Tibial nerve (tissue), 4 donors: ENCODE measurements around the gene MAGI1. TPM values are rescaled to one million over a fixed set of nuclear protein-coding genes. Genes with fewer than 3 reads are reported as not detected.

Experiments used
- DNase-seq, 2 donors: peaks; one replicate each; pipeline ENCODE4 v3.0.0-alpha.2; 2019; ENCODE audit warnings: low spot score in 2 of 2
- H3K27ac ChIP-seq, 4 donors: fragments of 200-600 bp; sonication (generic) in 3 of 4; one replicate each; pipeline ENCODE4 v1.5.1; 2017 to 2019; ENCODE audit warnings: mild to moderate bottlenecking in 1 of 4
- H3K27me3 ChIP-seq, 2 donors: fragments of 200-600 bp; sonication (generic) in 1 of 2; one replicate each; pipeline versions ENCODE4 v1.5.1 to v1.6.0; 2017 to 2019
- H3K36me3 ChIP-seq, 3 donors: fragments of 200-600 bp; sonication (generic); one replicate each; pipeline ENCODE4 v1.5.1; 2018 to 2019
- H3K4me1 ChIP-seq, 4 donors: fragments of 200-600 bp; sonication (generic) in 3 of 4; one replicate each; pipeline ENCODE4 v1.5.1; 2017 to 2019
- H3K4me3 ChIP-seq, 4 donors: fragments of 200-600 bp; sonication (generic) in 3 of 4; one replicate each; pipeline ENCODE4 v1.5.1; 2017 to 2019; ENCODE audit warnings: mild to moderate bottlenecking in 1 of 4, moderate library complexity in 1 of 4
- H3K9me3 ChIP-seq, 4 donors: fragments of 200-600 bp; sonication (generic) in 3 of 4; one replicate each; pipeline ENCODE4 v1.5.1; 2017 to 2019
- CTCF ChIP-seq, 5 experiments: fragments of 200-600 bp in 3 of 5; fragments of 450-650 bp in 2 of 5; sonication (generic) in 3 of 5; IDR thresholded peaks; one replicate each; pipeline ENCODE4 v1.5.1; 2016 to 2019; ENCODE audit warnings: antibody characterized with exemption in 5 of 5, mild to moderate bottlenecking in 3 of 5, moderate library complexity in 2 of 5
- EP300 ChIP-seq, 2 donors: sonication (generic); formaldehyde crosslinking; IDR thresholded peaks; one replicate each; pipeline ENCODE4 v1.6.1; 2017; ENCODE audit warnings: antibody characterized with exemption in 2 of 2, mild to moderate bottlenecking in 1 of 2
- POLR2A ChIP-seq, 2 donors: fragments of 450-650 bp; IDR thresholded peaks; one replicate each; pipeline ENCODE4 v1.6.1; 2017; ENCODE audit warnings: antibody characterized with exemption in 2 of 2, mild to moderate bottlenecking in 2 of 2, moderate library complexity in 2 of 2
- WGBS, 2 donors: methylation state at CpG; one replicate each; pipeline ENCODE4 v1.1.5; 2018; 5-methylcytosine and 5-hydroxymethylcytosine counted together
- total RNA-seq, 4 donors: library from RNA; depleted of rRNA; stranded (reverse); fragments of >200 nt; gene quantifications; one replicate each; pipeline ENCODE4 v1.1.0, GENCODE V29; 2016

MAGI1 gene
- total RNA-seq, 4 donors from 2014 or later, result 30.6 to 52.8 (median 36.1) TPM

DNA sequence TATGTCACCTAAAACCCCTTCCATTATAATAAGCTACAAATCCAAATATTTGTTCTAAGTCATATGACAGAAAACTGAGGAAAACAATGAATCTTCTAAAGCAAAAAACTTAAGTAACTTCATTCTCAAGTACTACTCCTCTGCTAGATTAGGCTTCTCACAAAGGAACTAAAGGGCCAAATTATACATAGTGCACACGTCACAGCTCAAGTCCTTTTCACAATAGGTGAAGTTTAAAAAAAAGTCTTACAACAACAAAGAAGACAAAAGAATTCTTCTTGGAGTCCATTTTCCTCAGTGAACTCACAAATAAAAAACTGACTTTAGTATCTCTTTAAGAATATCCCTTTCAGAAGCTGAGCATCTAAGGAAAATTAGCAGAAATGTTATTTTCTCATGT is 479.9 kb downstream of the MAGI1 start:
- Histone ChIP-seq H3K27me3 (no peaks in the 10 kb centered on the region), H3K4me1 (peaks cover 0 to 8% (median 4%) of the 10 kb centered on the region in 4 donors), H3K36me3 (no peaks in the 10 kb centered on the region), H3K4me3 (no peak overlapping the region), H3K9me3 (no peaks in the 10 kb centered on the region), H3K27ac (no peak overlapping the region)
- WGBS, 2 donors, result 61 to 77% methylated on average over 1 of the region's 1 CpG
- TF ChIP-seq CTCF (IDR thresholded peaks at IDR 0.05) (no peak), EP300 (IDR thresholded peaks at IDR 0.05) (no peak), POLR2A (IDR thresholded peaks at IDR 0.05) (no peak)
- no peak for DNase-seq

DNA sequence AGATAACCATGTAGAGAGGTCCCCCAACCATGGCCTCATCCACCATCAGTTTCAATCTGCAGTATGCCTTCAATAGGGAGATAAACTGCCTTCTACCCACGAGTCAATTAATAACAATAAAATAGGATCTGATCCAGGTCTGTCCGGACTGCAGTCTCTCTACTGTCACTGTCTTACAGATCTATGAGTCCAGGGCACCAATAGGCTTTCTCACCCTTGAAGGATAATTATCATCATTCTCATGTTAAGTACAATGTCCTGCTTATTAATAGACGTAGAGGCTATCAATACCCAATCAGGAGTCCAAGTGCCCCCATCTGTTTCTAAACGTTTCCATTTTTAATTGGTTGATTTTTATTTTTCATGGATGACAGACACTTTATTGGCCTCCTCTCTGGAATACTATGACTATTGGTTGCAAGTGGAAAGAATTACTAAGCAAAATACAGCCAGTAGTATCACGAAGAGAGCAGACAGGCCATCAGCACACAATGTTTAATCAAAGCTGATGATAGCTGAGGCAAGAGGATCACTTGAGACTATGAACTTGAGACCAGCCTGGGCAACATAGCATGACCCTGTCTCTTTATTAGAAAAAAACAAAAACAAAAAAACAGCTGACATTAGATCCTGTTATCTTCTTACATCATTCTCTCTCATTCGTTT is 480.7 kb downstream of the MAGI1 start:
- H3K4me1 ChIP-seq, result peaks cover 0 to 4% (median 2%) of the 10 kb centered on the region in 4 donors
- WGBS, 2 donors, result 85 to 88% methylated on average over 6 of the region's 6 CpGs
- DNase-seq, result no peak
- H3K9me3 ChIP-seq, result no peaks in the 10 kb centered on the region
- no peaks in the 10 kb centered on the region for H3K36me3 ChIP-seq
- TF ChIP-seq POLR2A (IDR thresholded peaks at IDR 0.05) (no peak), EP300 (IDR thresholded peaks at IDR 0.05) (no peak), CTCF (IDR thresholded peaks at IDR 0.05) (no peak)
- H3K27me3 ChIP-seq, result no peaks in the 10 kb centered on the region
- H3K4me3 ChIP-seq, result no peak overlapping the region
- H3K27ac ChIP-seq, result no peak overlapping the region

GRCh38 chr3:65556934-65557577 is 481.7 kb downstream of the MAGI1 start:
- no peak for DNase-seq
- TF ChIP-seq EP300 (IDR thresholded peaks at IDR 0.05), result no peak
- TF ChIP-seq CTCF (IDR thresholded peaks at IDR 0.05), result no peak
- TF ChIP-seq POLR2A (IDR thresholded peaks at IDR 0.05), result no peak

GRCh38 chr3:65552434-65552833 is 486.3 kb downstream of the MAGI1 start:
- TF ChIP-seq EP300 (IDR thresholded peaks at IDR 0.05), result no peak
- TF ChIP-seq CTCF (IDR thresholded peaks at IDR 0.05), result no peak
- no peak for TF ChIP-seq POLR2A (IDR thresholded peaks at IDR 0.05)
- Histone ChIP-seq H3K27me3 (no peaks in the 10 kb centered on the region), H3K36me3 (no peaks in the 10 kb centered on the region), H3K27ac (peak overlapping the region in 2 of 4 donors; percentile 7 to 39), H3K9me3 (no peaks in the 10 kb centered on the region), H3K4me1 (peaks cover 0 to 27% (median 0%) of the 10 kb centered on the region in 4 donors), H3K4me3 (no peak overlapping the region)
- no peak for DNase-seq
- WGBS, 2 donors, result 50 to 53% methylated on average over 1 of the region's 1 CpG

More at GRCh38 chr3:65556934-65557577, 481.7 kb downstream of the MAGI1 start:
- no peaks in the 10 kb centered on the region for H3K9me3 ChIP-seq
- 72 to 78% methylated on average over 5 of the region's 5 CpGs for WGBS, 2 donors
- no peaks in the 10 kb centered on the region for H3K27me3 ChIP-seq
- H3K4me3 ChIP-seq, result no peak overlapping the region
- no peaks in the 10 kb centered on the region for H3K36me3 ChIP-seq
- peaks cover 0 to 4% (median 0%) of the 10 kb centered on the region in 4 donors for H3K4me1 ChIP-seq
- H3K27ac ChIP-seq, result no peak overlapping the region

DNA sequence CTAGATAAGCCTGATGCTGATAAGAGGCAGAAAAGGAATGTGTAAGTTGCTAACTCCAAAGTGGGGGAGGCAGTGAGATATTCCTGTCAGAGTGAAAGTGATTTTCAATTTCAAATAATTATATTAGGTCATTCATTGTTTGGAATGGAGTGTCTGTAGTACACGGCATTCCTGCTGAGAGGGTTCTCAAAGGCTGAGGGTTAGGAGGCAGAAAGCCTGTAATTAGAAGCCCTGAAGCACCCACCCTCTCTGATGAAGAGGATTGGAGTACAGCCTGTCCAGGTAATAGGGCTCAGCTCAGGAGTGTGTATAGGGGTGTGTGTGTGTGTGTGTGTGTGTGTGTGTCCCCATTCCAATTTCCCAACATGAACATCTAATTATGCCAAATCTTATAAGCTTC is 486.8 kb downstream of the MAGI1 start:
- peak overlapping the region in 1 of 4 donors; percentile 18 for H3K27ac ChIP-seq
- DNase-seq, result no peak
- no peaks in the 10 kb centered on the region for H3K36me3 ChIP-seq
- peaks cover 0 to 32% (median 0%) of the 10 kb centered on the region in 4 donors for H3K4me1 ChIP-seq
- no peak overlapping the region for H3K4me3 ChIP-seq
- TF ChIP-seq CTCF (IDR thresholded peaks at IDR 0.05) (no peak), POLR2A (IDR thresholded peaks at IDR 0.05) (no peak), EP300 (IDR thresholded peaks at IDR 0.05) (no peak)
- 43 to 53% methylated on average over 1 of the region's 1 CpG for WGBS, 2 donors
- no peaks in the 10 kb centered on the region for H3K27me3 ChIP-seq
- H3K9me3 ChIP-seq, result no peaks in the 10 kb centered on the region
